K562 (cell line): ENCODE results near the gene SMARCD2. TPM values are rescaled to one million over a fixed set of nuclear protein-coding genes. Genes with fewer than 3 reads are reported as not detected.

Source experiments
- polyA plus RNA-seq, 8 experiments: library from polyadenylated mRNA; depleted of rRNA in 4 of 8; stranded (reverse) in 5 of 8; unstranded in 3 of 8; fragments of >200 nt; fragmentation: Nextera tagmentation in 2 of 8; fragmentation: Illumina TruSeq in 1 of 8; extraction: Ambion mirVana in 2 of 8; extraction: Trizol in 1 of 8; gene quantifications; 2 replicates each; pipeline versions ENCODE4 v1.2.1 to v1.2.3, GENCODE V29; 2011 to 2014; ENCODE audit warnings: inconsistent platforms in 1 of 8, missing spikeins in 1 of 8
- small RNA-seq: library from RNA; depleted of rRNA; stranded (forward); fragments of <200 nt; gene quantifications from one replicate; pipeline ENCODE3, GENCODE V24; 2014
- total RNA-seq, 7 experiments: library from RNA; depleted of rRNA in 6 of 7; stranded (reverse); fragments of >200 nt in 6 of 7; fragmentation: Illumina TruSeq in 2 of 7; extraction: Trizol in 2 of 7; gene quantifications; 2 replicates each; pipeline versions ENCODE4 v1.2.1 to v1.2.3, GENCODE V29; 2011 to 2021; ENCODE audit warnings: low replicate concordance in 1 of 7

The SMARCD2 gene
- total and polyA plus RNA-seq, 9 of the 15 experiments (the other 6 are each of a cell fraction or from before 2014, with no cell fraction given) = 1.7 to 114 (median 90.3) TPM

Small RNA genes lying within 50 kb of the gene (small RNA-seq; reads per million reads assigned to genes)
- gene AC040958.1 = not detected

Other genes with a start within 250 kb of the SMARCD2 start
Only the 7 nearest of the 17 such genes appear.
- gene DDX42, start 68.5 kb downstream of the SMARCD2 start, total RNA-seq (2014; rRNA removed) = 54.0 and 65.1 TPM in 2 replicates
- gene DDX42, start 68.5 kb downstream of the SMARCD2 start, total RNA-seq (2014; rRNA removed; fragmentation: Illumina TruSeq; extraction: Trizol) = 74.6 and 82.9 TPM in 2 replicates
- gene DDX42, start 68.5 kb downstream of the SMARCD2 start, total RNA-seq (2015; rRNA removed; fragmentation: Illumina TruSeq; extraction: Trizol) = 80.9 and 87.6 TPM in 2 replicates
- gene DDX42, start 68.5 kb downstream of the SMARCD2 start, total RNA-seq (2021) = 92.0 and 93.7 TPM in 2 replicates
- gene DDX42, start 68.5 kb downstream of the SMARCD2 start, polyA plus RNA-seq (2011; rRNA removed) = 121 and 149 TPM in 2 replicates
- gene DDX42, start 68.5 kb downstream of the SMARCD2 start, polyA plus RNA-seq (2014; fragmentation: Illumina TruSeq; extraction: Trizol) = 128 and 133 TPM in 2 replicates
- gene DDX42, start 68.5 kb downstream of the SMARCD2 start, polyA plus RNA-seq (2014; fragmentation: Nextera tagmentation; extraction: Ambion mirVana) = 10 to 100 TPM; 16.5 to 28.4 TPM
- gene DDX42, start 68.5 kb downstream of the SMARCD2 start, polyA plus RNA-seq (2014; rRNA removed) = 110 and 127 TPM in 2 replicates
- 89.2 and 115 TPM in 2 replicates for gene PSMC5, start 15.3 kb downstream of the SMARCD2 start, total RNA-seq (2014; rRNA removed)
- 106 and 108 TPM in 2 replicates for gene PSMC5, start 15.3 kb downstream of the SMARCD2 start, total RNA-seq (2014; rRNA removed; fragmentation: Illumina TruSeq; extraction: Trizol)
- gene PSMC5, start 15.3 kb downstream of the SMARCD2 start, total RNA-seq (2015; rRNA removed; fragmentation: Illumina TruSeq; extraction: Trizol) = 110 and 114 TPM in 2 replicates
- 140 and 161 TPM in 2 replicates for gene PSMC5, start 15.3 kb downstream of the SMARCD2 start, total RNA-seq (2021)
- gene PSMC5, start 15.3 kb downstream of the SMARCD2 start, polyA plus RNA-seq (2011; rRNA removed) = 138 and 200 TPM in 2 replicates
- gene PSMC5, start 15.3 kb downstream of the SMARCD2 start, polyA plus RNA-seq (2014; fragmentation: Illumina TruSeq; extraction: Trizol) = 181 and 184 TPM in 2 replicates
- gene PSMC5, start 15.3 kb downstream of the SMARCD2 start, polyA plus RNA-seq (2014; fragmentation: Nextera tagmentation; extraction: Ambion mirVana) = 100 to 1,000 TPM; 159 to 393 TPM
- gene PSMC5, start 15.3 kb downstream of the SMARCD2 start, polyA plus RNA-seq (2014; rRNA removed) = 247 and 261 TPM in 2 replicates
- gene FTSJ3, start 15.0 kb downstream of the SMARCD2 start, total RNA-seq (2014; rRNA removed) = 54.9 and 65.6 TPM in 2 replicates
- gene FTSJ3, start 15.0 kb downstream of the SMARCD2 start, total RNA-seq (2014; rRNA removed; fragmentation: Illumina TruSeq; extraction: Trizol) = 50.1 and 54.0 TPM in 2 replicates
- gene FTSJ3, start 15.0 kb downstream of the SMARCD2 start, total RNA-seq (2015; rRNA removed; fragmentation: Illumina TruSeq; extraction: Trizol) = 60.7 and 62.2 TPM in 2 replicates
- gene FTSJ3, start 15.0 kb downstream of the SMARCD2 start, total RNA-seq (2021) = 46.1 and 51.8 TPM in 2 replicates
- gene FTSJ3, start 15.0 kb downstream of the SMARCD2 start, polyA plus RNA-seq (2011; rRNA removed) = 36.0 and 42.1 TPM in 2 replicates
- 52.6 and 56.6 TPM in 2 replicates for gene FTSJ3, start 15.0 kb downstream of the SMARCD2 start, polyA plus RNA-seq (2014; fragmentation: Illumina TruSeq; extraction: Trizol)
- gene FTSJ3, start 15.0 kb downstream of the SMARCD2 start, polyA plus RNA-seq (2014; fragmentation: Nextera tagmentation; extraction: Ambion mirVana) = 10 to 100 TPM; 18.0 to 49.3 TPM
- gene FTSJ3, start 15.0 kb downstream of the SMARCD2 start, polyA plus RNA-seq (2014; rRNA removed) = 48.5 and 52.4 TPM in 2 replicates
- gene CSH2, start 31.0 kb upstream of the SMARCD2 start, total RNA-seq (2014; rRNA removed) = not detected in 2 replicates
- gene CSH2, start 31.0 kb upstream of the SMARCD2 start, total RNA-seq (2014; rRNA removed; fragmentation: Illumina TruSeq; extraction: Trizol) = not detected in 2 replicates
- not detected in 2 replicates for gene CSH2, start 31.0 kb upstream of the SMARCD2 start, total RNA-seq (2015; rRNA removed; fragmentation: Illumina TruSeq; extraction: Trizol)
- gene CSH2, start 31.0 kb upstream of the SMARCD2 start, total RNA-seq (2021) = not detected in 2 replicates
- gene CSH2, start 31.0 kb upstream of the SMARCD2 start, polyA plus RNA-seq (2011; rRNA removed) = not detected in 2 replicates
- gene CSH2, start 31.0 kb upstream of the SMARCD2 start, polyA plus RNA-seq (2014; fragmentation: Illumina TruSeq; extraction: Trizol) = not detected in 2 replicates
- not detected for gene CSH2, start 31.0 kb upstream of the SMARCD2 start, polyA plus RNA-seq (2014; fragmentation: Nextera tagmentation; extraction: Ambion mirVana)
- not detected in 2 replicates for gene CSH2, start 31.0 kb upstream of the SMARCD2 start, polyA plus RNA-seq (2014; rRNA removed)
- not detected in 2 replicates for gene GH2, start 39.3 kb upstream of the SMARCD2 start, total RNA-seq (2014; rRNA removed)
- gene GH2, start 39.3 kb upstream of the SMARCD2 start, total RNA-seq (2014; rRNA removed; fragmentation: Illumina TruSeq; extraction: Trizol) = not detected in 2 replicates
- gene GH2, start 39.3 kb upstream of the SMARCD2 start, total RNA-seq (2015; rRNA removed; fragmentation: Illumina TruSeq; extraction: Trizol) = not detected in 2 replicates
- not detected in 2 replicates for gene GH2, start 39.3 kb upstream of the SMARCD2 start, total RNA-seq (2021)
- gene GH2, start 39.3 kb upstream of the SMARCD2 start, polyA plus RNA-seq (2011; rRNA removed) = not detected in 2 replicates
- gene GH2, start 39.3 kb upstream of the SMARCD2 start, polyA plus RNA-seq (2014; fragmentation: Illumina TruSeq; extraction: Trizol) = not detected in 2 replicates
- not detected for gene GH2, start 39.3 kb upstream of the SMARCD2 start, polyA plus RNA-seq (2014; fragmentation: Nextera tagmentation; extraction: Ambion mirVana)
- 0.18 TPM in 1 of 2 replicates, not detected in the other for gene GH2, start 39.3 kb upstream of the SMARCD2 start, polyA plus RNA-seq (2014; rRNA removed)
- gene CSH1, start 53.9 kb upstream of the SMARCD2 start, total RNA-seq (2014; rRNA removed) = not detected in 2 replicates
- not detected in 2 replicates for gene CSH1, start 53.9 kb upstream of the SMARCD2 start, total RNA-seq (2014; rRNA removed; fragmentation: Illumina TruSeq; extraction: Trizol)
- gene CSH1, start 53.9 kb upstream of the SMARCD2 start, total RNA-seq (2015; rRNA removed; fragmentation: Illumina TruSeq; extraction: Trizol) = not detected in 2 replicates
- not detected in 2 replicates for gene CSH1, start 53.9 kb upstream of the SMARCD2 start, total RNA-seq (2021)
- gene CSH1, start 53.9 kb upstream of the SMARCD2 start, polyA plus RNA-seq (2011; rRNA removed) = not detected in 2 replicates
- not detected in 2 replicates for gene CSH1, start 53.9 kb upstream of the SMARCD2 start, polyA plus RNA-seq (2014; fragmentation: Illumina TruSeq; extraction: Trizol)
- not detected for gene CSH1, start 53.9 kb upstream of the SMARCD2 start, polyA plus RNA-seq (2014; fragmentation: Nextera tagmentation; extraction: Ambion mirVana)
- not detected in 2 replicates for gene CSH1, start 53.9 kb upstream of the SMARCD2 start, polyA plus RNA-seq (2014; rRNA removed)
- gene CSHL1, start 68.6 kb upstream of the SMARCD2 start, total RNA-seq (2014; rRNA removed) = not detected in 2 replicates
- not detected in 2 replicates for gene CSHL1, start 68.6 kb upstream of the SMARCD2 start, total RNA-seq (2014; rRNA removed; fragmentation: Illumina TruSeq; extraction: Trizol)
- gene CSHL1, start 68.6 kb upstream of the SMARCD2 start, total RNA-seq (2015; rRNA removed; fragmentation: Illumina TruSeq; extraction: Trizol) = not detected in 2 replicates
- not detected in 2 replicates for gene CSHL1, start 68.6 kb upstream of the SMARCD2 start, total RNA-seq (2021)
- gene CSHL1, start 68.6 kb upstream of the SMARCD2 start, polyA plus RNA-seq (2011; rRNA removed) = not detected in 2 replicates
- not detected in 2 replicates for gene CSHL1, start 68.6 kb upstream of the SMARCD2 start, polyA plus RNA-seq (2014; fragmentation: Illumina TruSeq; extraction: Trizol)
- gene CSHL1, start 68.6 kb upstream of the SMARCD2 start, polyA plus RNA-seq (2014; fragmentation: Nextera tagmentation; extraction: Ambion mirVana) = not detected
- gene CSHL1, start 68.6 kb upstream of the SMARCD2 start, polyA plus RNA-seq (2014; rRNA removed) = not detected in 2 replicates